ENCODE measurements around the gene MIPOL1. TPM values are rescaled to one million over a fixed set of nuclear protein-coding genes. Genes with fewer than 3 reads are reported as not detected.

Gene MIPOL1
- total and polyA plus RNA-seq, 2 of the 13 experiments (the other 11 are each of a cell fraction or from before 2014, with no cell fraction given): 8.6 to 34.2 TPM

GRCh38 chr14:37196604-37197420, 925 bp upstream of the MIPOL1 start (continued):
- TF ChIP-seq MEF2D (CRISPR knock-in tag; IDR thresholded peaks at IDR 0.05): no peak
- no peak for TF ChIP-seq MLLT10 (CRISPR knock-in tag; IDR thresholded peaks at IDR 0.05)
- no peak for TF ChIP-seq THAP11 (CRISPR knock-in tag; IDR thresholded peaks at IDR 0.05)
- TF ChIP-seq MBNL3 (CRISPR knock-in tag; conservative IDR thresholded peaks at IDR 0.05): 0 out of 2 replicates have a peak, but pooled peaks have one; percentile 88
- TF ChIP-seq NFYC (CRISPR knock-in tag; IDR thresholded peaks at IDR 0.05): no peak
- TF ChIP-seq SUZ12 (IDR thresholded peaks at IDR 0.05; ENCODE audit: low read depth, low read length): no peak
- 0 out of 2 replicates have a peak, but pooled peaks have one; percentile 43 for TF ChIP-seq NKX3-1 (CRISPR knock-in tag; IDR thresholded peaks at IDR 0.05)
- TF ChIP-seq TFDP2 (CRISPR knock-in tag; IDR thresholded peaks at IDR 0.05): peak; percentile 23; the same call in 1 of the 2 replicates
- no peak for TF ChIP-seq TCF7 (IDR thresholded peaks at IDR 0.05; ENCODE audit: low read depth)
- TF ChIP-seq ZNF180 (CRISPR knock-in tag; IDR thresholded peaks at IDR 0.05; ENCODE audit: borderline replicate concordance, low read depth): no peak
- TF ChIP-seq ZMYM2 (CRISPR knock-in tag; IDR thresholded peaks at IDR 0.05): peak; percentile 12; the same call in 1 of the 2 replicates
- peak; percentile 69; the same call in 1 of the 2 replicates for TF ChIP-seq ZNF225 (CRISPR knock-in tag; IDR thresholded peaks at IDR 0.05)
- 0 out of 2 replicates have a peak, but pooled peaks have one; percentile 41 for TF ChIP-seq ZFP36L1 (CRISPR knock-in tag; IDR thresholded peaks at IDR 0.05)
- no peak for TF ChIP-seq ZNF576 (CRISPR knock-in tag; IDR thresholded peaks at IDR 0.05)
- TF ChIP-seq HHEX (CRISPR knock-in tag; IDR thresholded peaks at IDR 0.05): 0 out of 2 replicates have a peak, but pooled peaks have one; percentile 13
